Measurements from ENCODE around the gene ADAM19.

- TF ChIP-seq CTCF (IDR thresholded peaks at IDR 0.05; ENCODE audit: poor library complexity) (no peak), EZH2 (IDR thresholded peaks at IDR 0.05; ENCODE audit: borderline replicate concordance) (no peak)
These were observed 121.3 kb downstream of the ADAM19 start for GRCh38 chr5:157454273-157454672.
